ENCODE data around the gene LARGE1. TPM values are rescaled to one million over a fixed set of nuclear protein-coding genes. Genes with fewer than 3 reads are reported as not detected.
A peak's percentile ranks its signal among the peaks of the same experiment; 100 is the strongest.

Gene LARGE1
- total and polyA plus RNA-seq, 4 experiments from 2014 or later: 0.06 to 1.1 (median 1.0) TPM; not detected in 1

DNA sequence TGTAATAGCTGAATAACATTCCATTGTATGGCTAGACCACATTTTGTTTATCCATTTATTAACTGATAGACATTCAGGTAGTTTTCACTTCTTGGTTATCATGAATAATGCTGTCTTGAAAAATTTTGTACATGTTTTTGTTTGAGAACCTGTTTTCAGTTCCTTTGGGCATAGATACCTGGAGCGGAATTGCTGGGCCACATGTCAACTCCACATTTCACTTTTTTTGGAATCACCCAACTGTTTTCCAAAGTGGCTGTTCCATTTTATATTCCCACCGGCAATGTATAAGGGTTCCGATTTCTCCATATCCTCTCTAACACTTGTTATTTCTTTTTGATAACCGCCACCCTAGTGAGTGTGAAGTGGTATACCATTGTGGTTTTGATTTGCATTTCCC lies 184.3 kb downstream of the LARGE1 start:
- Mint-ChIP-seq H3K4me1 (no peaks in the 10 kb centered on the region), H3K9me3 (peaks cover 0 to 17% (median 8%) of the 10 kb centered on the region in 8 donors), H3K36me3 (no peaks in the 10 kb centered on the region), H3K27me3 (no peaks in the 10 kb centered on the region), H3K27ac (no peak overlapping the region), H3K4me3 (no peak overlapping the region)
- CTCF ChIA-PET (ENCODE audit: partially characterized antibody): no interaction called here
- no peak overlapping the region for H3K27ac ChIP-seq (ENCODE audit: low read depth, low read length)
- H3K4me1 ChIP-seq (ENCODE audit: insufficient read depth, low read length): no peaks in the 10 kb centered on the region
- POLR2A ChIA-PET (ENCODE audit: partially characterized antibody): no interaction called here
- H3K9me3 ChIP-seq (ENCODE audit: control insufficient read depth in 1 of 2, low read length in 2 of 2): no peaks in the 10 kb centered on the region
- H3K36me3 ChIP-seq (ENCODE audit: insufficient read depth, low read length): no peaks in the 10 kb centered on the region
- intact Hi-C loops (cut with micrococcal nuclease): no loop called here
- no peaks in the 10 kb centered on the region for H3K27me3 ChIP-seq (ENCODE audit: insufficient read depth, low read length)
- H3K4me3 ChIP-seq (ENCODE audit: low read length in 2 of 2): no peak overlapping the region
- DNase-seq: no peak

DNA sequence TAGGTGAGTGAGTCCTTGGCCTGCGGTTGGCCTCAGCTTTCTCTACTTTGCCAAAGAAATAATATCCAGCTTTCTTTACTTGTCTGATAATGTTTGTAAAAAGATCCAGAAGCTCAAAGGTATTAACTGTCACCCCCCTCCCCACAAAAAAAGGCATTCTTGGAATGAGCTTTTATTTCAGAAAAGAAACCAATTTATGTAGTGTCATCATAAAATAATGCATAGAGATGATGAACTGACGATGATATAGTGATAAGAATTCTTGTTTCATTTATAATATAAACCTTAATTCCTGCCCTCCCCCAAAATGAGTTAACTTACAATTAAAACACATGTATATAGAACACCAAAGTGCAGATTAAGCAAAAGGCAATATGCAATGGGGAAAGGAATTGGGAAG lies 191.4 kb downstream of the LARGE1 start:
- Mint-ChIP-seq H3K9me3 (peaks cover 0 to 13% (median 9%) of the 10 kb centered on the region in 8 donors), H3K36me3 (no peaks in the 10 kb centered on the region), H3K4me1 (no peaks in the 10 kb centered on the region), H3K27me3 (peaks cover 0 to under 1% of the 10 kb centered on the region in 2 donors), H3K4me3 (no peak overlapping the region), H3K27ac (no peak overlapping the region)
- DNase-seq: no peak
- Histone ChIP-seq H3K27ac (ENCODE audit: low read depth, low read length) (no peak overlapping the region), H3K4me1 (ENCODE audit: insufficient read depth, low read length) (no peaks in the 10 kb centered on the region), H3K9me3 (ENCODE audit: control insufficient read depth in 1 of 2, low read length in 2 of 2) (no peaks in the 10 kb centered on the region), H3K4me3 (ENCODE audit: low read length in 2 of 2) (no peak overlapping the region), H3K36me3 (ENCODE audit: insufficient read depth, low read length) (no peaks in the 10 kb centered on the region), H3K27me3 (ENCODE audit: insufficient read depth, low read length) (no peaks in the 10 kb centered on the region)
- ChIA-PET CTCF (ENCODE audit: partially characterized antibody) (no interaction called here), POLR2A (ENCODE audit: partially characterized antibody) (no interaction called here)
- intact Hi-C loops (cut with micrococcal nuclease): no loop called here

DNA sequence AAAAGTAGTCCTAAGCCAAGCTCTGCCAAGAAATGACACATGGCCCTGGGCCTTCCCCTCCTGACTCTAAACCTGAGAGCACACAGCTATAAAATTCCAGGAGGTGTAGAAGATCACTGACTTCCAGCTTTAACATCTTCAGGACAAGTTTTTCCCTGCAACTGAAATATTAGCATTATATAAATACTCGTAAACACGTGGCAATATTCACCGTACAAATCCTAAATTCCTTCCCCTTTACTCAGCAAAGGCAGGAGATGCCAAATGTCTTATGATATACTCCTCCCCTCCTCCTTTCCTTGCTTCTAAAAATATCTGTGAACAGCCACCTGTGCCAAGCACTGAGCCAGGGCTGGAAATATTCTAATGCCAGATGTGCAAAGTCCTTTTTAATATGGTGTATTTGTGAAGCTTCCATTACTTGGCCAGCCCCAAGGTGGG lies 194.0 kb downstream of the LARGE1 start:
- Histone ChIP-seq H3K27me3 (ENCODE audit: insufficient read depth, low read length) (no peaks in the 10 kb centered on the region), H3K9me3 (ENCODE audit: control insufficient read depth in 1 of 2, low read length in 2 of 2) (no peaks in the 10 kb centered on the region), H3K27ac (ENCODE audit: low read depth, low read length) (no peak overlapping the region), H3K4me3 (ENCODE audit: low read length in 2 of 2) (no peak overlapping the region), H3K4me1 (ENCODE audit: insufficient read depth, low read length) (no peaks in the 10 kb centered on the region), H3K36me3 (ENCODE audit: insufficient read depth, low read length) (no peaks in the 10 kb centered on the region)
- intact Hi-C loops (cut with micrococcal nuclease): no loop called here
- DNase-seq: no peak
- no peak overlapping the region for H3K4me3 Mint-ChIP-seq
- H3K27ac Mint-ChIP-seq: no peak overlapping the region
- no peaks in the 10 kb centered on the region for H3K36me3 Mint-ChIP-seq
- ChIA-PET POLR2A (ENCODE audit: partially characterized antibody) (no interaction called here), CTCF (ENCODE audit: partially characterized antibody) (no interaction called here)
- no peaks in the 10 kb centered on the region for H3K4me1 Mint-ChIP-seq
- peaks cover 2 to 25% (median 13%) of the 10 kb centered on the region in 8 donors for H3K9me3 Mint-ChIP-seq
- H3K27me3 Mint-ChIP-seq: peaks cover 0 to 1% of the 10 kb centered on the region in 2 donors

DNA sequence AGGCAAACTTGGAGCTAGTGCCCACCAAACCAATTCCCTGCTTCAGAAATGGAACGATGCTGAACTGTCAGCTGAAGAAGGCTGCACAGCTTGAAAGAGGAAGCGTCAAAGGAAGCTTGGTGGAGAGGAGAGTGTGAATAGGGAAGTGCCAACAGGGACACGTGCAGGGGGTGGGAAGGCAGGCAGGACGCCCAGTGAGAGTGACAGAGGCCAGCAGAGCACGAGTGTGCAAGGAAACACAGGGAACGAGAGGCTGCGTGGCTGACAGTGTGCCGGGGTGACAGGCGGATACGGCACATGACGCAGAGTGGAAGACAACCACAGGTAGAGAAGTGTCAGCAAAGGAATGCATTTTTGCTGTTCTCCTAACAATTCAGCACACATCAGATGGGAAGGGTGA lies 196.4 kb downstream of the LARGE1 start:
- Histone ChIP-seq H3K4me1 (ENCODE audit: insufficient read depth, low read length) (no peaks in the 10 kb centered on the region), H3K27ac (ENCODE audit: low read depth, low read length) (no peak overlapping the region), H3K27me3 (ENCODE audit: insufficient read depth, low read length) (no peaks in the 10 kb centered on the region), H3K4me3 (ENCODE audit: low read length in 2 of 2) (no peak overlapping the region), H3K9me3 (ENCODE audit: control insufficient read depth in 1 of 2, low read length in 2 of 2) (no peaks in the 10 kb centered on the region), H3K36me3 (ENCODE audit: insufficient read depth, low read length) (no peaks in the 10 kb centered on the region)
- intact Hi-C loops (cut with micrococcal nuclease): no loop called here
- Mint-ChIP-seq H3K36me3 (no peaks in the 10 kb centered on the region), H3K27me3 (peaks cover 0 to 1% of the 10 kb centered on the region in 2 donors), H3K4me1 (no peaks in the 10 kb centered on the region), H3K4me3 (no peak overlapping the region), H3K27ac (peak overlapping the region in 1 of 7 donors; percentile 38), H3K9me3 (peaks cover 0 to 19% (median 12%) of the 10 kb centered on the region in 8 donors)
- ChIA-PET CTCF (ENCODE audit: partially characterized antibody) (no interaction called here), POLR2A (ENCODE audit: partially characterized antibody) (no interaction called here)
- no peak for DNase-seq

DNA sequence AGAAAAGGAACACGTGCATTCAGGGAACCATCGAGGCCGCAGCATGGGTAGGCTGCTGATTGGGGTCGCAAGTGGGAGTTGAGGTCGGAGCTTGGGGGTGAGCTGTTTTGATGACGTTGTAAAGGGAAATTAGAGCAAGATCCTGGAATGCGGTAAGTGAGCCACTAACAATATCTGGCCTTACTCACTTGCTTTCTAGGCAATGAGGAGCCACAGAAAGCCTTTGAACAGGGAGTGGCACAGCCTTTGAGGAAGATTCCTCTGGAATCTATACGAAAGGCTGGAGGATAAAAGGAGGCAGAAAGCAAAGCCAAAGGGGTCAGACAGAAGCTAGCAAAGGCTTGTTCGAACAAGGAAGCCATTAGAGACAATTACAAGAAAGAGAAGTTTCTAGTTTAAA lies 197.5 kb downstream of the LARGE1 start:
- H3K9me3 Mint-ChIP-seq: peaks cover 0 to 19% (median 12%) of the 10 kb centered on the region in 8 donors
- H3K4me3 ChIP-seq (ENCODE audit: low read length in 2 of 2): no peak overlapping the region
- no peak for DNase-seq
- H3K36me3 ChIP-seq (ENCODE audit: insufficient read depth, low read length): no peaks in the 10 kb centered on the region
- no peak overlapping the region for H3K4me3 Mint-ChIP-seq
- CTCF ChIA-PET (ENCODE audit: partially characterized antibody): no interaction called here
- H3K27me3 Mint-ChIP-seq: peaks cover 0 to 1% of the 10 kb centered on the region in 2 donors
- intact Hi-C loops (cut with micrococcal nuclease): no loop called here
- H3K4me1 Mint-ChIP-seq: no peaks in the 10 kb centered on the region
- POLR2A ChIA-PET (ENCODE audit: partially characterized antibody): no interaction called here
- no peaks in the 10 kb centered on the region for H3K36me3 Mint-ChIP-seq
- no peak overlapping the region for H3K27ac ChIP-seq (ENCODE audit: low read depth, low read length)
- no peaks in the 10 kb centered on the region for H3K4me1 ChIP-seq (ENCODE audit: insufficient read depth, low read length)
- H3K27ac Mint-ChIP-seq: no peak overlapping the region
- H3K27me3 ChIP-seq (ENCODE audit: insufficient read depth, low read length): no peaks in the 10 kb centered on the region
- H3K9me3 ChIP-seq (ENCODE audit: control insufficient read depth in 1 of 2, low read length in 2 of 2): no peaks in the 10 kb centered on the region

DNA sequence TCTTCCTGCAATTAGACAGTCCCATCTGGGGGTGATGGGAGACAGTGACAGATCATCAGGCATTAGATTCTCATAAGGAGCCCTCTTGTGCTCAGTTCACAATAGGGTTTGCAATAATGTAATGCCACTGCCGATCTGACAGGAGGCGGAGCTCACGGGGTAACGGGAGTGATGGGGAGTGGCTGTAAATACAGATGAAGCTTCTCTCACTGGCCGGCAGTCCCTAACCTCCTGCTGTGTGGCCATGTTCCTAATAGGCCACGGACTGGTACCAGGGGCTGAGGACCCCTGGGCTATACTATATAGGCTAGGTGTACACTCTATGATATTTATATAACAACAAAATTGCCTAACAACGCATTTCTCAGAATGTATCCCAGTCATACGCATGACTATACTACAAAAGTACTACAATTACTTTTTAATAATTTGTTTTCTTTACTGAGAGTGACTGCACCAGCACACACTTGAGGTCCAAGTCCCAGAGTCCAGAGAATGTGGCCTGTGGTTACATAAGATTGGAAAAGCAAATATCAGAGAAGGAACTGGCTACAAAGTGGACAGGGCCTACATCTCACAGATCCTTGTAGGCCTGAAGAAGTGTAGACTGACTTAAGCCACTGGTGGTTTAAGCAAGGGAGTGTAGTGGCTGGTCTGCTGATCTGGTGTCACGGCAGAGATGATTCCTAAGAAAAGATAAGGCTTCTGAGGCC lies 200.0 kb downstream of the LARGE1 start:
- H3K27ac ChIP-seq (ENCODE audit: low read depth, low read length): no peak overlapping the region
- H3K27me3 ChIP-seq (ENCODE audit: insufficient read depth, low read length): no peaks in the 10 kb centered on the region
- no peak for DNase-seq
- intact Hi-C loops (cut with micrococcal nuclease): no loop called here
- no peaks in the 10 kb centered on the region for H3K36me3 Mint-ChIP-seq
- H3K36me3 ChIP-seq (ENCODE audit: insufficient read depth, low read length): no peaks in the 10 kb centered on the region
- H3K9me3 Mint-ChIP-seq: peaks cover 0 to 26% (median 16%) of the 10 kb centered on the region in 8 donors
- H3K27me3 Mint-ChIP-seq: peaks cover 0 to 1% of the 10 kb centered on the region in 2 donors
- H3K4me3 ChIP-seq (ENCODE audit: low read length in 2 of 2): no peak overlapping the region
- H3K9me3 ChIP-seq (ENCODE audit: control insufficient read depth in 1 of 2, low read length in 2 of 2): no peaks in the 10 kb centered on the region
- H3K4me1 ChIP-seq (ENCODE audit: insufficient read depth, low read length): no peaks in the 10 kb centered on the region
- ChIA-PET POLR2A (ENCODE audit: partially characterized antibody) (no interaction called here), CTCF (ENCODE audit: partially characterized antibody) (no interaction called here)
- H3K27ac Mint-ChIP-seq: no peak overlapping the region
- no peak overlapping the region for H3K4me3 Mint-ChIP-seq
- H3K4me1 Mint-ChIP-seq: no peaks in the 10 kb centered on the region

DNA sequence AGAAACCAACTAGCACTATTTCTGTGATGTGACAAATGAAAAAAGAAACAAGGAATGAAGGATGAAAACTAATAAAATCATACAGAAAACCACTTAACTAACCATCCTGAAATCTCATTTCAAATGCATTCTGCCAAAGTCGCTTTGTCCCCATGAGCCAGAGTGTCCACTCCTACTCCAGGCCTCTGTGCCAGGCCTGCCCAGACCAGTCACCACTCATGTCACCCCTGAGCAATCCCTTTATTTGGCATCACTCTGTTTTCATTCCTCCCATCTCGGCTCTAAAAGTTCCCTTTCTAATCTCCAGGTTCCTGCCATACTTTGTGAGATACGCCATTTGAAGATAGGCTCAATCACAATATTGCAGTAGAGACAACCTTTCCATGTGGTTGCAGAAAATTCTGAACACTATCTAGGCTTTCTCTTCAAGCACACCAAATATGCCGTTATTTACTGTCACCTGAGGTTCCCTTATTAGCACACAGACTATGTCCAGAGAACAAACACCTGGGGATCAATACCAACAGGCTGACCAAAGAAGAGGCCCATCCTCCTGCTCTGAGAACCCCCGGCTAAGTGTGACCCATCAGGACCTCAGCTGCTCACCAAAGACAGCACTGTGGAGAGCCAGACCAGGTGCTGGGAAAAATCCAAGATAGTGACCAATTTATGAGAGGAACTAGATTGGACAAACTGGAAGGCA lies 202.4 kb downstream of the LARGE1 start:
- no peaks in the 10 kb centered on the region for H3K27me3 ChIP-seq (ENCODE audit: insufficient read depth, low read length)
- H3K4me1 Mint-ChIP-seq: no peaks in the 10 kb centered on the region
- no peaks in the 10 kb centered on the region for H3K4me1 ChIP-seq (ENCODE audit: insufficient read depth, low read length)
- no peaks in the 10 kb centered on the region for H3K27me3 Mint-ChIP-seq
- H3K9me3 ChIP-seq (ENCODE audit: control insufficient read depth in 1 of 2, low read length in 2 of 2): no peaks in the 10 kb centered on the region
- no peaks in the 10 kb centered on the region for H3K36me3 Mint-ChIP-seq
- intact Hi-C loops (cut with micrococcal nuclease): no loop called here
- POLR2A ChIA-PET (ENCODE audit: partially characterized antibody): no interaction called here
- no peak overlapping the region for H3K27ac ChIP-seq (ENCODE audit: low read depth, low read length)
- H3K4me3 Mint-ChIP-seq: no peak overlapping the region
- no peaks in the 10 kb centered on the region for H3K36me3 ChIP-seq (ENCODE audit: insufficient read depth, low read length)
- H3K4me3 ChIP-seq (ENCODE audit: low read length in 2 of 2): no peak overlapping the region
- peaks cover 0 to 32% (median 20%) of the 10 kb centered on the region in 8 donors for H3K9me3 Mint-ChIP-seq
- CTCF ChIA-PET (ENCODE audit: partially characterized antibody): no interaction called here
- no peak overlapping the region for H3K27ac Mint-ChIP-seq
- no peak for DNase-seq
